Prostate gland (tissue), 2 donors: ENCODE results near the gene IL20RB.

Experiments
- CTCF ChIP-seq, 4 experiments: fragments of 200-600 bp in 2 of 4; fragments of 450-650 bp in 2 of 4; sonication (generic) in 2 of 4; IDR thresholded peaks; 1 replicate in 3 of 4; 2 replicates in 1 of 4; pipeline ENCODE4 v1.5.1; 2016 to 2019; ENCODE audit warnings: antibody characterized with exemption in 4 of 4, mild to moderate bottlenecking in 2 of 4, moderate library complexity in 2 of 4
- POLR2AphosphoS5 ChIP-seq: sonication (generic); formaldehyde crosslinking; IDR thresholded peaks from one replicate; pipeline ENCODE4 v1.6.1; 2017; ENCODE audit warnings: antibody characterized with exemption

GRCh38 chr3:136920904-136921611 lies 36.7 kb upstream of the IL20RB start:
- no peak for TF ChIP-seq POLR2AphosphoS5
- no peak for TF ChIP-seq CTCF (IDR thresholded peaks at IDR 0.05)
